Mucosa of stomach (tissue), 1 donor: Measurements from ENCODE around the gene ITGA5.

Experiments
- H3K27me3 ChIP-seq: one replicate; pipeline ENCODE4 v1.7.0; 2013; ENCODE audit warnings: mild to moderate bottlenecking, low read length; ENCODE audit not compliant: control insufficient read depth, insufficient read depth
- H3K36me3 ChIP-seq: one replicate; pipeline ENCODE4 v1.7.0; 2013; ENCODE audit warnings: low read length; ENCODE audit not compliant: control insufficient read depth, insufficient read depth
- H3K4me1 ChIP-seq: one replicate; pipeline ENCODE4 v1.7.0; 2013; ENCODE audit warnings: mild to moderate bottlenecking, low read length; ENCODE audit not compliant: control insufficient read depth, insufficient read depth
- H3K4me3 ChIP-seq: one replicate; pipeline ENCODE4 v1.7.0; 2013; ENCODE audit warnings: low read length
- H3K9ac ChIP-seq: one replicate; pipeline ENCODE4 v1.7.0; 2013; ENCODE audit warnings: mild to moderate bottlenecking, low read length, moderate library complexity
- H3K9me3 ChIP-seq: one replicate; pipeline ENCODE4 v1.7.0; 2013; ENCODE audit warnings: mild to moderate bottlenecking, low read length, moderate library complexity; ENCODE audit not compliant: control insufficient read depth
- donor health status: Pancreatic carcinoma.

ITGA5 gene

GRCh38 chr12:54371328-54372112 is 47.5 kb downstream of the ITGA5 start:
- peaks cover 52% of the 10 kb centered on the region for H3K4me1 ChIP-seq
- H3K9ac ChIP-seq: no peak overlapping the region
- peaks cover 9% of the 10 kb centered on the region for H3K27me3 ChIP-seq

GRCh38 chr12:54370171-54370730 is 48.8 kb downstream of the ITGA5 start:
- H3K9ac ChIP-seq: peak overlapping the region; percentile 51
- H3K4me3 ChIP-seq: no peak overlapping the region
- H3K9me3 ChIP-seq: no peaks in the 10 kb centered on the region
- H3K27me3 ChIP-seq: peaks cover 9% of the 10 kb centered on the region
- H3K36me3 ChIP-seq: no peaks in the 10 kb centered on the region
- peaks cover 50% of the 10 kb centered on the region for H3K4me1 ChIP-seq

More at GRCh38 chr12:54371328-54372112, 47.5 kb downstream of the ITGA5 start:
- Histone ChIP-seq H3K36me3 (no peaks in the 10 kb centered on the region), H3K9me3 (no peaks in the 10 kb centered on the region), H3K4me3 (no peak overlapping the region)

GRCh38 chr12:54369597-54370131 is 49.4 kb downstream of the ITGA5 start:
- H3K9ac ChIP-seq: peak overlapping the region; percentile 51
- peaks cover 44% of the 10 kb centered on the region for H3K4me1 ChIP-seq
- no peaks in the 10 kb centered on the region for H3K36me3 ChIP-seq
- H3K9me3 ChIP-seq: no peaks in the 10 kb centered on the region
- H3K4me3 ChIP-seq: no peak overlapping the region
- peaks cover 9% of the 10 kb centered on the region for H3K27me3 ChIP-seq

- peaks cover 9% of the 10 kb centered on the region for H3K27me3 ChIP-seq
- peaks cover 37% of the 10 kb centered on the region for H3K4me1 ChIP-seq
- H3K9me3 ChIP-seq: no peaks in the 10 kb centered on the region
- no peaks in the 10 kb centered on the region for H3K36me3 ChIP-seq
- H3K4me3 ChIP-seq: no peak overlapping the region
- H3K9ac ChIP-seq: peak overlapping the region; percentile 11
Measured at GRCh38 chr12:54368709-54369596, 50.1 kb downstream of the ITGA5 start.

DNA sequence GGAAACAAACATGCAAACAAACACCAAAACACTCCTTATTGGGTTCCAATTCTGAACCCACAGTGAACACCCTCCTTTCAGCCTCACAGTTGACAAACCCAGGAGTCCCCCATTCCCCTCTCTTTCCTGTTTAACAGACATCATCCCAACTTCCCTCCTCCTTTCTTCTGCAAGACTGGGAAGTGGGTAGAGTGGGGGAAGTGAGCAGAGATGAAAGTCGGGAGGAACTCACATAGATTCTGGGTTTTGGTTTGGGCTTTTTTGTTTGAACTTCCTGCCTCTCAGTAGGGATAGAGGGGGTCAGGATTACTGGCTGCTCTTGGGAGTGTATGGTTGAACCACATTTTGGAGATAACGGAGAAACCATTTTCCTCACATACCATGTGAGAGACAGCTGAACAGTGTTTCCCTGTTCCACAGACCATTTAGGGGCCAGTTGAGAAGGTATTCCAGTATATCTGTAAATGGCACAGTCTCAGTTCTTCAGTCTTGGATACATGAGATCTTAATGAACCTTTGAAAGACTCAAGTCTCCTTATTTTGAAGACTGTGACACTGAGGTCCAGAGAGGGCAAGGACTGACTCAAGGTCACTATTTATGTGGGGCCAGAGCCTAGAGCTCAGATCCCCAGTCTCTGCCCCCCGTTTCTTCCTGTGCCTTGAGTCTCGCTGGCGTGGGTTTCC is 50.9 kb downstream of the ITGA5 start:
- H3K9ac ChIP-seq: no peak overlapping the region
- no peak overlapping the region for H3K4me3 ChIP-seq
- H3K36me3 ChIP-seq: no peaks in the 10 kb centered on the region
- no peaks in the 10 kb centered on the region for H3K9me3 ChIP-seq
- H3K27me3 ChIP-seq: peaks cover 12% of the 10 kb centered on the region
- H3K4me1 ChIP-seq: peaks cover 33% of the 10 kb centered on the region

GRCh38 chr12:54364413-54364812 is 54.7 kb downstream of the ITGA5 start, which contains the start of gene GPR84:
TSS of gene GPR84 (minus strand) at chr12:54364486. CDS start at chr12:54363851, 635 bp downstream.
- no peak within 1 kb of the TSS for H3K9ac ChIP-seq
- peaks cover 21% of the 10 kb centered on the region for H3K4me1 ChIP-seq
- H3K4me3 ChIP-seq: no peak within 1 kb of the TSS
- no peaks in the 10 kb centered on the region for H3K9me3 ChIP-seq
- H3K27me3 ChIP-seq: peaks cover 14% of the 10 kb centered on the region
- no peaks in the 10 kb centered on the region for H3K36me3 ChIP-seq

- H3K9me3 ChIP-seq: no peaks in the 10 kb centered on the region
- H3K4me3 ChIP-seq: no peak overlapping the region
- H3K9ac ChIP-seq: no peak overlapping the region
- H3K4me1 ChIP-seq: peaks cover 14% of the 10 kb centered on the region
- no peaks in the 10 kb centered on the region for H3K36me3 ChIP-seq
- peaks cover 8% of the 10 kb centered on the region for H3K27me3 ChIP-seq
Measured at GRCh38 chr12:54363618-54364017, 55.4 kb downstream of the ITGA5 start.

- peaks cover 14% of the 10 kb centered on the region for H3K4me1 ChIP-seq
- H3K9me3 ChIP-seq: no peaks in the 10 kb centered on the region
- peaks cover 8% of the 10 kb centered on the region for H3K27me3 ChIP-seq
- no peak overlapping the region for H3K4me3 ChIP-seq
- H3K9ac ChIP-seq: no peak overlapping the region
- no peaks in the 10 kb centered on the region for H3K36me3 ChIP-seq
Measured at GRCh38 chr12:54363047-54363446, 56.0 kb downstream of the ITGA5 start.

GRCh38 chr12:54360717-54361456 is 58.2 kb downstream of the ITGA5 start:
- Histone ChIP-seq H3K27me3 (peaks cover 8% of the 10 kb centered on the region), H3K4me3 (no peak overlapping the region), H3K36me3 (no peaks in the 10 kb centered on the region), H3K4me1 (peaks cover 18% of the 10 kb centered on the region), H3K9ac (no peak overlapping the region), H3K9me3 (no peaks in the 10 kb centered on the region)

- Histone ChIP-seq H3K4me1 (peaks cover 18% of the 10 kb centered on the region), H3K9me3 (no peaks in the 10 kb centered on the region), H3K36me3 (no peaks in the 10 kb centered on the region), H3K4me3 (peak overlapping the region; percentile 85), H3K27me3 (peaks cover 8% of the 10 kb centered on the region), H3K9ac (peak overlapping the region; percentile 87)
Measured at GRCh38 chr12:54359762-54360351, 59.2 kb downstream of the ITGA5 start.
